ENCODE measurements around the gene PCP4L1.

GRCh38 chr1:161282991-161283390 lies 24.4 kb downstream of the PCP4L1 start:
- no peak for TF ChIP-seq CTCF (IDR thresholded peaks at IDR 0.05)
- TF ChIP-seq EZH2 (IDR thresholded peaks at IDR 0.05; ENCODE audit: borderline replicate concordance, insufficient read depth, low read depth, low read length, poor library complexity, severe bottlenecking), result no peak

Measured in B cell (primary cell).